ENCODE data around the gene STT3A. TPM values are rescaled to one million over a fixed set of nuclear protein-coding genes. Genes with fewer than 3 reads are reported as not detected.

STT3A gene
- total and polyA plus RNA-seq, 2 of the 13 experiments (the other 11 are each of a cell fraction or from before 2014, with no cell fraction given): 229 to 319 TPM

DNA sequence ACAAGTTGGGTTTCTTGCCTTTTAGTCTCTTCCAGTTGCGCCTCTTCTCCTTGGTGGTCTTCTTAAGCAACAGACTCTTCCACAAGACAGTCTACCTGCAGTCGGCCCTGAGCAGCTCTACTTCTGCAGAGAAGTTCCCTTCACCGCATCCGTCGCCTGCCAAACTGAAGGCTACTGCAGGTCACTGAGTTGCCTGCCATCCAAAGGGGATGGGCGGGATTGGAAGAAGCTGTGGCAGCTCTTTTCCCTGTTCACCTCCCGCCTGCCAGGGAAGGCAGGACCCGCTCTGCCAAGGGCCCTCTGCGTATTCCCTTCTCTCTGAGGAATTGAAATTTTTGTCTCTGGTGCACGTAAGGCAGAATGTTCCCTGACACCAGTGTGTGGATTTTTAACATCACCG is 9.2 kb upstream of the STT3A start:
- CTCF ChIA-PET (ENCODE audit: low intra/inter-chr PET ratio, low total read pairs): no interaction called here
- in situ Hi-C loops (cut with HindIII; ENCODE audit: extremely low pct_ligation_motif_present, low pct_unique_long_range_greater_than_20kb): no loop called here
- TF ChIP-seq NONO (IDR thresholded peaks at IDR 0.05): no peak
- no peak for TF ChIP-seq NONO (CRISPR knock-in tag; conservative IDR thresholded peaks at IDR 0.05)
- TF ChIP-seq, protein P1, sequence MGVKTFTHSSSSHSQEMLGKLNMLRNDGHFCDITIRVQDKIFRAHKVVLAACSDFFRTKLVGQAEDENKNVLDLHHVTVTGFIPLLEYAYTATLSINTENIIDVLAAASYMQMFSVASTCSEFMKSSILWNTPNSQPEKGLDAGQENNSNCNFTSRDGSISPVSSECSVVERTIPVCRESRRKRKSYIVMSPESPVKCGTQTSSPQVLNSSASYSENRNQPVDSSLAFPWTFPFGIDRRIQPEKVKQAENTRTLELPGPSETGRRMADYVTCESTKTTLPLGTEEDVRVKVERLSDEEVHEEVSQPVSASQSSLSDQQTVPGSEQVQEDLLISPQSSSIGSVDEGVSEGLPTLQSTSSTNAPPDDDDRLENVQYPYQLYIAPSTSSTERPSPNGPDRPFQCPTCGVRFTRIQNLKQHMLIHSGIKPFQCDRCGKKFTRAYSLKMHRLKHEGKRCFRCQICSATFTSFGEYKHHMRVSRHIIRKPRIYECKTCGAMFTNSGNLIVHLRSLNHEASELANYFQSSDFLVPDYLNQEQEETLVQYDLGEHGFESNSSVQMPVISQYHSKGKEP (CRISPR knock-in tag; IDR thresholded peaks at IDR 0.05): no peak
- TF ChIP-seq JUNB (CRISPR knock-in tag; IDR thresholded peaks at IDR 0.05; ENCODE audit: borderline replicate concordance): no peak
- TF ChIP-seq, protein P2, sequence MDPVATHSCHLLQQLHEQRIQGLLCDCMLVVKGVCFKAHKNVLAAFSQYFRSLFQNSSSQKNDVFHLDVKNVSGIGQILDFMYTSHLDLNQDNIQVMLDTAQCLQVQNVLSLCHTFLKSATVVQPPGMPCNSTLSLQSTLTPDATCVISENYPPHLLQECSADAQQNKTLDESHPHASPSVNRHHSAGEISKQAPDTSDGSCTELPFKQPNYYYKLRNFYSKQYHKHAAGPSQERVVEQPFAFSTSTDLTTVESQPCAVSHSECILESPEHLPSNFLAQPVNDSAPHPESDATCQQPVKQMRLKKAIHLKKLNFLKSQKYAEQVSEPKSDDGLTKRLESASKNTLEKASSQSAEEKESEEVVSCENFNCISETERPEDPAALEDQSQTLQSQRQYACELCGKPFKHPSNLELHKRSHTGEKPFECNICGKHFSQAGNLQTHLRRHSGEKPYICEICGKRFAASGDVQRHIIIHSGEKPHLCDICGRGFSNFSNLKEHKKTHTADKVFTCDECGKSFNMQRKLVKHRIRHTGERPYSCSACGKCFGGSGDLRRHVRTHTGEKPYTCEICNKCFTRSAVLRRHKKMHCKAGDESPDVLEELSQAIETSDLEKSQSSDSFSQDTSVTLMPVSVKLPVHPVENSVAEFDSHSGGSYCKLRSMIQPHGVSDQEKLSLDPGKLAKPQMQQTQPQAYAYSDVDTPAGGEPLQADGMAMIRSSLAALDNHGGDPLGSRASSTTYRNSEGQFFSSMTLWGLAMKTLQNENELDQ (CRISPR knock-in tag; IDR thresholded peaks at IDR 0.05; ENCODE audit: borderline replicate concordance): no peak
- TF ChIP-seq FOXO1 (CRISPR knock-in tag; IDR thresholded peaks at IDR 0.05): no peak
- no peak for TF ChIP-seq MXD1 (CRISPR knock-in tag; IDR thresholded peaks at IDR 0.05)
- no peak for TF ChIP-seq SNAPC4 (CRISPR knock-in tag; IDR thresholded peaks at IDR 0.05)
- TF ChIP-seq ZNF546 (CRISPR knock-in tag; conservative IDR thresholded peaks at IDR 0.05): no peak
- TF ChIP-seq PRDM10 (CRISPR knock-in tag; IDR thresholded peaks at IDR 0.05; ENCODE audit: low read depth): no peak
- no peak for TF ChIP-seq NCOA1 (CRISPR knock-in tag; IDR thresholded peaks at IDR 0.05)

More for the DNA sequence above, 9.2 kb upstream of the STT3A start:
- H3K9me3 ChIP-seq (ENCODE audit: low read length): no peaks in the 10 kb centered on the region
- no peak for FAIRE-seq
- H4K20me1 ChIP-seq (ENCODE audit: insufficient read depth, low read length): no peaks in the 10 kb centered on the region
- H3K4me2 ChIP-seq (ENCODE audit: low read depth, low read length): no peak overlapping the region
- no peak for ATAC-seq
- POLR2A ChIA-PET: interaction anchor here (1.0 to 1.1 kb wide), 2 partner anchors 8 to 9 kb away, joined by 3 read pairs; partner anchors contain the start of gene STT3A
- H3K27me3 ChIP-seq (ENCODE audit: control insufficient read depth in 1 of 2, insufficient read depth in 2 of 2, low read length in 2 of 2): no peaks in the 10 kb centered on the region
- no TSS peak for BruUV-seq (replicated peaks)
- no peak overlapping the region for H3K4me3 ChIP-seq (replicated peaks in 1 of 3; ENCODE audit: insufficient read depth in 1 of 3, low read depth in 2 of 3, low read length in 3 of 3)
- no peak overlapping the region for H3K27ac ChIP-seq (ENCODE audit: extremely low read length, insufficient read depth, low read length)
- intact Hi-C loops (cut with micrococcal nuclease; ENCODE audit: unreplicated experiment): no loop called here
- H3K9ac ChIP-seq (ENCODE audit: insufficient read depth, low read depth, low read length): no peak overlapping the region
- DNase-seq (ENCODE audit: low spot score): no peak
- H3K36me3 ChIP-seq (replicated peaks in 1 of 2; ENCODE audit: control insufficient read depth in 1 of 2, insufficient read depth in 2 of 2, low read length in 2 of 2): peaks cover 13 to 37% of the 10 kb centered on the region in 2 experiments
- H3K4me1 ChIP-seq (ENCODE audit: insufficient read depth, low read length): peaks cover 5% of the 10 kb centered on the region; the same call in 1 of the 2 replicates
- H3K79me2 ChIP-seq (ENCODE audit: insufficient read depth, low read length): no peaks in the 10 kb centered on the region
- 98% methylated on average over 11 of the region's 11 CpGs for WGBS (ENCODE audit: low lambda C conversion rate)
- no peak overlapping the region for H2AFZ ChIP-seq (ENCODE audit: low read length)
